HepG2 (cell line): Measurements from ENCODE around the gene AOX1. TPM values are rescaled to one million over a fixed set of nuclear protein-coding genes. Genes with fewer than 3 reads are reported as not detected.

Source experiments
- EP300 ChIP-seq, 3 experiments: sonication (generic) in 1 of 3; formaldehyde crosslinking in 1 of 3; IDR thresholded peaks; 2 replicates each; pipeline versions ENCODE4 v1.5.1 to v1.6.1; 2011 to 2020; ENCODE audit warnings: low read depth in 2 of 3, low read length in 2 of 3, borderline replicate concordance in 1 of 3, improper control_type of control experiment in 1 of 3, mild to moderate bottlenecking in 1 of 3, missing genetic modification reagents in 1 of 3, moderate library complexity in 1 of 3
- FOXP4 ChIP-seq: sonication (generic); formaldehyde crosslinking; IDR thresholded peaks from 2 replicates; pipeline ENCODE4 v1.4.0; 2020; ENCODE audit warnings: missing genetic modification reagents
- HNF4A ChIP-seq: sonication (generic); formaldehyde crosslinking; IDR thresholded peaks from 2 replicates; pipeline ENCODE4 v1.4.0; 2020; ENCODE audit warnings: missing genetic modification reagents
- ISL2 ChIP-seq: sonication (generic); formaldehyde crosslinking; IDR thresholded peaks from 2 replicates; pipeline ENCODE4 v1.5.0; 2020; ENCODE audit warnings: missing genetic modification reagents
- LCORL ChIP-seq, 2 experiments: fragments of 450-650 bp in 1 of 2; sonication (generic) in 1 of 2; formaldehyde crosslinking in 1 of 2; IDR thresholded peaks; 2 replicates each; pipeline versions ENCODE4 v1.5.0 to v1.6.1; 2017 to 2020; ENCODE audit warnings: antibody characterized with exemption in 1 of 2, missing genetic modification reagents in 1 of 2
- NCOR1 ChIP-seq: fragments of 200-600 bp; sonication (generic); IDR thresholded peaks from 2 replicates; pipeline ENCODE4 v1.7.0; 2017; ENCODE audit warnings: antibody characterized with exemption, low read length, borderline replicate concordance
- PAXIP1 ChIP-seq: sonication (generic); formaldehyde crosslinking; conservative IDR thresholded peaks from 2 replicates; pipeline ENCODE4 v1.4.0; 2020; ENCODE audit warnings: mild to moderate bottlenecking, missing genetic modification reagents, moderate library complexity
- RFX1 ChIP-seq: fragments of 450-650 bp; IDR thresholded peaks from 2 replicates; pipeline ENCODE4 v1.6.1; 2017
- RFX3 ChIP-seq: IDR thresholded peaks from 2 replicates; pipeline ENCODE4 v1.6.1; 2016; ENCODE audit warnings: missing biosample characterization, missing genetic modification reagents
- TBX2 ChIP-seq: sonication (generic); formaldehyde crosslinking; IDR thresholded peaks from 2 replicates; pipeline ENCODE4 v1.5.0; 2020; ENCODE audit warnings: missing genetic modification reagents, mild to moderate bottlenecking, borderline replicate concordance
- ZC3H4 ChIP-seq: sonication (generic); formaldehyde crosslinking; IDR thresholded peaks from 2 replicates; pipeline ENCODE4 v1.4.0; 2020; ENCODE audit warnings: missing genetic modification reagents, borderline replicate concordance
- ZNF143 ChIP-seq: sonication (generic); formaldehyde crosslinking; IDR thresholded peaks from 2 replicates; pipeline ENCODE4 v1.4.0; 2020; ENCODE audit warnings: missing genetic modification reagents
- ZNF335 ChIP-seq: sonication (generic); formaldehyde crosslinking; IDR thresholded peaks from 2 replicates; pipeline ENCODE4 v1.4.0; 2020; ENCODE audit warnings: missing genetic modification reagents
- ZSCAN22 ChIP-seq: sonication (generic); formaldehyde crosslinking; IDR thresholded peaks from 2 replicates; pipeline ENCODE4 v1.4.0; 2020; ENCODE audit warnings: mild to moderate bottlenecking, missing genetic modification reagents
- polyA plus RNA-seq, 8 experiments: library from polyadenylated mRNA; depleted of rRNA in 3 of 8; stranded (reverse) in 7 of 8; unstranded in 1 of 8; fragments of >200 nt; fragmentation: Illumina TruSeq in 4 of 8; extraction: Trizol in 4 of 8; gene quantifications; 2 replicates each; pipeline versions ENCODE4 v1.2.1 to v1.2.3, GENCODE V29; 2011 to 2016; ENCODE audit warnings: low read depth in 4 of 8, missing spikeins in 1 of 8, mixed read lengths in 1 of 8; ENCODE audit not compliant: insufficient read depth in 1 of 8
- total RNA-seq, 5 experiments: library from RNA; depleted of rRNA; stranded (reverse); fragments of >200 nt; fragmentation: Illumina TruSeq; extraction: Trizol; gene quantifications; 2 replicates each; pipeline ENCODE4 v1.2.3, GENCODE V29; 2016; ENCODE audit warnings: low read depth in 1 of 5
- TF ChIP-seq, protein P1 (sequence below), 2 experiments: sonication (generic) in 1 of 2; formaldehyde crosslinking in 1 of 2; IDR thresholded peaks; 2 replicates each; pipeline versions ENCODE4 v1.4.0 to v1.6.1; 2016 to 2020; ENCODE audit warnings: borderline replicate concordance in 1 of 2, low read depth in 1 of 2, mild to moderate bottlenecking in 1 of 2, missing genetic modification reagents in 1 of 2
- TF ChIP-seq, protein P2 (sequence below): IDR thresholded peaks from 2 replicates; pipeline ENCODE4 v1.6.1; 2016; ENCODE audit warnings: control low read depth

The AOX1 gene
- total and polyA plus RNA-seq, 2 of the 13 experiments (the other 11 are each of a cell fraction or from before 2014, with no cell fraction given), result 9.2 to 18.0 TPM

DNA sequence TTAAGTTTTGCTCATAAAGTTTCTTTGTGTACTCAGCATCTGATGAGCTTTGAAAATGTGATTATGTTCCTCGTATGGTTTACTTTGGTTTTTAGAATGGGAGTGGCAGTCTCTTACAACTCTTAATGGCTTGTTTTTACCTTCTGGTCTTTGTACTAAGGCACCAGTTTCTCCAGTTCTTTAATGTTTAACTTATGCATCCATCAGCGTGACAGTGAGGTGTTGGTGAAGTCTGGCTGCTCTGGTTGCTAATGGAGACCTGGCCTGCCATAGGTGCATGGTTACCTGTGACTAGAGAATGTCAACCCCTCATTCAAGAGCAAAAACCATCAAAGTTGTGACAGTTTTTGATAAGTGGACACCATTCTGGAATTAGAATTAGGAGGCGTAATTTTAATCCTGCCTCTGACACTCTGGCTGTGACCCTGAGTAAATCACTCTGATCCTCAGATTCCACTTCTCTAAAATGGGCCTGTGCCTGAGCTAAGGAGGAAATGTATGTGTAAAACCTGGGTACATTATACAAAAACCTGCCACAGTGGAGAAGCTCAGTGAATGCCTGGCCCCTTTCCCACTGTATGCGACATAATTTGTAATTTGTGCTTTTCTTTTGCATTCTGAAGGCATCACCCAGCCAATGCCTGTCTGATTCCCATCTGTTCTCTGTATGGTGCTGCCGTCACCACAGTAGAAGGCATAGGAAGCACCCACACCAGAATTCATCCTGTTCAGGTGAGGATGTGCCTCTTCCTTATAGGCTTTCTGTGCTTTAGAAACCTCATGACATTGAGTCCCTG, 11.2 kb downstream of the AOX1 start (continued):
- no peak for TF ChIP-seq ZNF143 (CRISPR knock-in tag)
- peak; percentile 67 for TF ChIP-seq PAXIP1 (CRISPR knock-in tag)
- TF ChIP-seq FOXP4, result peak; percentile 32; the same call in 1 of the 2 replicates
- peak; percentile 69 for TF ChIP-seq RFX1
- TF ChIP-seq LCORL (IDR thresholded peaks at IDR 0.05), result no peak
- TF ChIP-seq LCORL (CRISPR knock-in tag; IDR thresholded peaks at IDR 0.05), result 0 out of 2 replicates have a peak, but pooled peaks have one; percentile 20
- TF ChIP-seq NCOR1, result 0 out of 2 replicates have a peak, but pooled peaks have one; percentile 23
- peak; percentile 38 for TF ChIP-seq HNF4A (CRISPR knock-in tag)
- TF ChIP-seq, protein P1, sequence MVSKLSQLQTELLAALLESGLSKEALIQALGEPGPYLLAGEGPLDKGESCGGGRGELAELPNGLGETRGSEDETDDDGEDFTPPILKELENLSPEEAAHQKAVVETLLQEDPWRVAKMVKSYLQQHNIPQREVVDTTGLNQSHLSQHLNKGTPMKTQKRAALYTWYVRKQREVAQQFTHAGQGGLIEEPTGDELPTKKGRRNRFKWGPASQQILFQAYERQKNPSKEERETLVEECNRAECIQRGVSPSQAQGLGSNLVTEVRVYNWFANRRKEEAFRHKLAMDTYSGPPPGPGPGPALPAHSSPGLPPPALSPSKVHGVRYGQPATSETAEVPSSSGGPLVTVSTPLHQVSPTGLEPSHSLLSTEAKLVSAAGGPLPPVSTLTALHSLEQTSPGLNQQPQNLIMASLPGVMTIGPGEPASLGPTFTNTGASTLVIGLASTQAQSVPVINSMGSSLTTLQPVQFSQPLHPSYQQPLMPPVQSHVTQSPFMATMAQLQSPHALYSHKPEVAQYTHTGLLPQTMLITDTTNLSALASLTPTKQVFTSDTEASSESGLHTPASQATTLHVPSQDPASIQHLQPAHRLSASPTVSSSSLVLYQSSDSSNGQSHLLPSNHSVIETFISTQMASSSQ (IDR thresholded peaks at IDR 0.05; ENCODE audit: low read depth), result peak; percentile 82
- TF ChIP-seq, protein P1 (CRISPR knock-in tag; IDR thresholded peaks at IDR 0.05; ENCODE audit: borderline replicate concordance), result no peak; the same call in 1 of the 2 replicates
- no peak for TF ChIP-seq ZC3H4
- no peak for TF ChIP-seq ZNF335 (CRISPR knock-in tag)
- TF ChIP-seq EP300 (IDR thresholded peaks at IDR 0.05; ENCODE audit: low read depth in 2 of 2, low read length in 2 of 2), result 0 out of 4 replicates have a peak, but pooled peaks of 1 of the 2 experiments have one; percentile 7
- no peak for TF ChIP-seq EP300 (CRISPR knock-in tag; IDR thresholded peaks at IDR 0.05; ENCODE audit: borderline replicate concordance)
- TF ChIP-seq TBX2, result peak; percentile 32; the same call in 1 of the 2 replicates
- TF ChIP-seq ZSCAN22, result no peak
- TF ChIP-seq RFX3 (CRISPR knock-in tag), result peak; percentile 77
- TF ChIP-seq, protein P2, sequence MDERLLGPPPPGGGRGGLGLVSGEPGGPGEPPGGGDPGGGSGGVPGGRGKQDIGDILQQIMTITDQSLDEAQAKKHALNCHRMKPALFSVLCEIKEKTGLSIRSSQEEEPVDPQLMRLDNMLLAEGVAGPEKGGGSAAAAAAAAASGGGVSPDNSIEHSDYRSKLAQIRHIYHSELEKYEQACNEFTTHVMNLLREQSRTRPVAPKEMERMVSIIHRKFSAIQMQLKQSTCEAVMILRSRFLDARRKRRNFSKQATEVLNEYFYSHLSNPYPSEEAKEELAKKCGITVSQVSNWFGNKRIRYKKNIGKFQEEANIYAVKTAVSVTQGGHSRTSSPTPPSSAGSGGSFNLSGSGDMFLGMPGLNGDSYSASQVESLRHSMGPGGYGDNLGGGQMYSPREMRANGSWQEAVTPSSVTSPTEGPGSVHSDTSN (CRISPR knock-in tag), result peak; percentile 64; the same call in 1 of the 2 replicates
- TF ChIP-seq ISL2 (CRISPR knock-in tag), result 0 out of 2 replicates have a peak, but pooled peaks have one; percentile 28
